Tibial artery (tissue), 4 donors: ENCODE results near the gene PTPRN.
"Not testable (repeated sequence)": the region's sequence is repeated elsewhere in the genome, so short reads cannot be mapped to it uniquely, and the experiment has no call there.

Source experiments
- DNase-seq, 2 donors: peaks; one replicate each; pipeline ENCODE4 v3.0.0-alpha.2; 2019
- H3K27ac ChIP-seq, 2 donors: fragments of 200-600 bp; sonication (generic) in 1 of 2; 1 replicate in 1 of 2; 2 replicates in 1 of 2; pipeline ENCODE4 v1.5.1; 2018 to 2019; ENCODE audit warnings: mild to moderate bottlenecking in 1 of 2
- H3K27me3 ChIP-seq, 2 donors: fragments of 200-600 bp; sonication (generic) in 1 of 2; one replicate each; pipeline versions ENCODE4 v1.5.1 to v1.6.0; 2016 to 2019
- H3K36me3 ChIP-seq, 3 donors: fragments of 200-600 bp; sonication (generic) in 2 of 3; one replicate each; pipeline ENCODE4 v1.5.1; 2016 to 2019; ENCODE audit warnings: mild to moderate bottlenecking in 2 of 3
- H3K4me1 ChIP-seq, 4 donors: fragments of 200-600 bp; sonication (generic) in 2 of 4; 1 replicate in 3 of 4; 2 replicates in 1 of 4; pipeline ENCODE4 v1.5.1; 2016 to 2019
- H3K4me3 ChIP-seq, 2 donors: fragments of 200-600 bp; sonication (generic) in 1 of 2; 1 replicate in 1 of 2; 2 replicates in 1 of 2; pipeline ENCODE4 v1.5.1; 2018 to 2019; ENCODE audit warnings: mild to moderate bottlenecking in 2 of 2
- H3K9me3 ChIP-seq, 3 donors: fragments of 200-600 bp; sonication (generic) in 1 of 3; one replicate each; pipeline ENCODE4 v1.5.1; 2016 to 2019
- intact Hi-C: fragments of 100-400 bp; cut with DNase I; formaldehyde crosslinking; loops from one replicate; pipeline ENCODE4 v1.15.0; 2023; ENCODE audit warnings: low total_unique reads
- TF ChIP-seq, protein P1 (sequence below), 2 experiments: fragments of 200-600 bp in 1 of 2; fragments of 450-650 bp in 1 of 2; IDR thresholded peaks; one replicate each; pipeline ENCODE4 v1.5.1; 2017 to 2019; ENCODE audit warnings: antibody characterized with exemption in 2 of 2, mild to moderate bottlenecking in 1 of 2, moderate library complexity in 1 of 2

PTPRN gene

GRCh38 chr2:219325136-219325535 lies 15.9 kb upstream of the PTPRN start:
- DNase-seq, result no peak
- TF ChIP-seq, protein P1, sequence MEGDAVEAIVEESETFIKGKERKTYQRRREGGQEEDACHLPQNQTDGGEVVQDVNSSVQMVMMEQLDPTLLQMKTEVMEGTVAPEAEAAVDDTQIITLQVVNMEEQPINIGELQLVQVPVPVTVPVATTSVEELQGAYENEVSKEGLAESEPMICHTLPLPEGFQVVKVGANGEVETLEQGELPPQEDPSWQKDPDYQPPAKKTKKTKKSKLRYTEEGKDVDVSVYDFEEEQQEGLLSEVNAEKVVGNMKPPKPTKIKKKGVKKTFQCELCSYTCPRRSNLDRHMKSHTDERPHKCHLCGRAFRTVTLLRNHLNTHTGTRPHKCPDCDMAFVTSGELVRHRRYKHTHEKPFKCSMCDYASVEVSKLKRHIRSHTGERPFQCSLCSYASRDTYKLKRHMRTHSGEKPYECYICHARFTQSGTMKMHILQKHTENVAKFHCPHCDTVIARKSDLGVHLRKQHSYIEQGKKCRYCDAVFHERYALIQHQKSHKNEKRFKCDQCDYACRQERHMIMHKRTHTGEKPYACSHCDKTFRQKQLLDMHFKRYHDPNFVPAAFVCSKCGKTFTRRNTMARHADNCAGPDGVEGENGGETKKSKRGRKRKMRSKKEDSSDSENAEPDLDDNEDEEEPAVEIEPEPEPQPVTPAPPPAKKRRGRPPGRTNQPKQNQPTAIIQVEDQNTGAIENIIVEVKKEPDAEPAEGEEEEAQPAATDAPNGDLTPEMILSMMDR (IDR thresholded peaks at IDR 0.05), result no peak
- Histone ChIP-seq H3K4me3 (no peak overlapping the region), H3K9me3 (no peaks in the 10 kb centered on the region), H3K27me3 (peaks cover 0 to 47% of the 10 kb centered on the region in 2 donors), H3K36me3 (no peaks in the 10 kb centered on the region), H3K4me1 (no peaks in the 10 kb centered on the region), H3K27ac (no peak overlapping the region)
- intact Hi-C loops, result no loop called here

DNA sequence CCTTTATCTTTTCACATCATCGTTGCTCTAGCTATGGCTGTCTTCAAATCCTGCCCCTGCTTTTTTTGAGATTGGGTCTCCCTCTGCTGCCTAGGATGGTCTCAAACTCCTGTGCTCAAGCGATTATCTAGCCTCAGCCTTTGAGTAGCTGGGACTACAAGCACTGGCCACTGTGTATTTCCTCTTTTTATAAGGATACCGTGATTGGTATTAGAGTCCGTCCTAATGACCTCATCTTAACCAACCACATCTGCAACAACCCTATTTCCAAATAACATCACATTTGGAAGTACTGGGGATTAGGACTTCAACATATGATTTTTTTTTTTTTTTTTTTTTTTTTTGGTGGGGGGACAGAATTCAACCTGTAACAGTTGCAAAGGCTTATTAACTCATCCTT lies 14.2 kb upstream of the PTPRN start:
- Histone ChIP-seq H3K27me3 (peaks cover 0 to 40% of the 10 kb centered on the region in 2 donors), H3K4me1 (no peaks in the 10 kb centered on the region), H3K9me3 (no peaks in the 10 kb centered on the region), H3K36me3 (no peaks in the 10 kb centered on the region), H3K27ac (no peak overlapping the region), H3K4me3 (no peak overlapping the region)
- TF ChIP-seq, protein P1 (IDR thresholded peaks at IDR 0.05), result no peak
- no peak for DNase-seq
- intact Hi-C loops, result no loop called here

GRCh38 chr2:219314804-219315468 lies 5.7 kb upstream of the PTPRN start:
- DNase-seq, result peak in 1 of 2 donors; percentile 23
- peaks cover 0 to 29% of the 10 kb centered on the region in 2 donors for H3K27me3 ChIP-seq
- intact Hi-C loops, result no loop called here
- no peak overlapping the region for H3K27ac ChIP-seq
- no peaks in the 10 kb centered on the region for H3K9me3 ChIP-seq
- H3K4me3 ChIP-seq, result no peak overlapping the region
- H3K36me3 ChIP-seq, result no peaks in the 10 kb centered on the region
- H3K4me1 ChIP-seq, result no peaks in the 10 kb centered on the region
- TF ChIP-seq, protein P1 (IDR thresholded peaks at IDR 0.05), result no peak

- H3K9me3 ChIP-seq, H3K27ac ChIP-seq, H3K36me3 ChIP-seq, intact Hi-C loops, H3K4me3 ChIP-seq: not testable (repeated sequence)
- DNase-seq, result peak in 1 of 2 donors; percentile 49
- Histone ChIP-seq H3K4me1 (peaks cover 0 to 11% (median 2%) of the 10 kb centered on the region in 4 donors), H3K27me3 (peaks cover 3 to 51% of the 10 kb centered on the region in 2 donors)
Measured at GRCh38 chr2:219312683-219313263, 3.6 kb upstream of the PTPRN start.

GRCh38 chr2:219308142-219309101 lies 779 bp downstream of the PTPRN start:
- TF ChIP-seq, protein P1 (IDR thresholded peaks at IDR 0.05), result no peak
- DNase-seq, result no peak
- Histone ChIP-seq H3K4me1 (peaks cover 0 to 11% (median 2%) of the 10 kb centered on the region in 4 donors), H3K27ac (no peak overlapping the region), H3K36me3 (no peaks in the 10 kb centered on the region), H3K27me3 (peaks cover 3 to 67% of the 10 kb centered on the region in 2 donors), H3K9me3 (no peaks in the 10 kb centered on the region), H3K4me3 (no peak overlapping the region)
- intact Hi-C loops, result loop anchor here (10.0 kb wide), 1 partner anchor 254 kb away; no protein-coding TSS in a partner anchor
